ENCODE data around the gene KIF3A.

- TF ChIP-seq, protein P1, sequence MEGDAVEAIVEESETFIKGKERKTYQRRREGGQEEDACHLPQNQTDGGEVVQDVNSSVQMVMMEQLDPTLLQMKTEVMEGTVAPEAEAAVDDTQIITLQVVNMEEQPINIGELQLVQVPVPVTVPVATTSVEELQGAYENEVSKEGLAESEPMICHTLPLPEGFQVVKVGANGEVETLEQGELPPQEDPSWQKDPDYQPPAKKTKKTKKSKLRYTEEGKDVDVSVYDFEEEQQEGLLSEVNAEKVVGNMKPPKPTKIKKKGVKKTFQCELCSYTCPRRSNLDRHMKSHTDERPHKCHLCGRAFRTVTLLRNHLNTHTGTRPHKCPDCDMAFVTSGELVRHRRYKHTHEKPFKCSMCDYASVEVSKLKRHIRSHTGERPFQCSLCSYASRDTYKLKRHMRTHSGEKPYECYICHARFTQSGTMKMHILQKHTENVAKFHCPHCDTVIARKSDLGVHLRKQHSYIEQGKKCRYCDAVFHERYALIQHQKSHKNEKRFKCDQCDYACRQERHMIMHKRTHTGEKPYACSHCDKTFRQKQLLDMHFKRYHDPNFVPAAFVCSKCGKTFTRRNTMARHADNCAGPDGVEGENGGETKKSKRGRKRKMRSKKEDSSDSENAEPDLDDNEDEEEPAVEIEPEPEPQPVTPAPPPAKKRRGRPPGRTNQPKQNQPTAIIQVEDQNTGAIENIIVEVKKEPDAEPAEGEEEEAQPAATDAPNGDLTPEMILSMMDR (IDR thresholded peaks at IDR 0.05): no peak
- TF ChIP-seq POLR2A (IDR thresholded peaks at IDR 0.05): no peak
These were observed 67.9 kb downstream of the KIF3A start for GRCh38 chr5:132669455-132669820.

All from Peyer's patch (tissue), 4 donors.